Testis (tissue), 2 donors: ENCODE results near the gene SNTB2.

Source experiments
- CTCF ChIP-seq, 3 experiments: fragments of 450-650 bp in 2 of 3; fragments of 200-600 bp in 1 of 3; sonication (generic) in 1 of 3; IDR thresholded peaks; one replicate each; pipeline ENCODE4 v1.5.1; 2016 to 2019; ENCODE audit warnings: antibody characterized with exemption in 3 of 3, mild to moderate bottlenecking in 2 of 3, moderate library complexity in 1 of 3
- POLR2A ChIP-seq: fragments of 450-650 bp; IDR thresholded peaks from one replicate; pipeline ENCODE4 v1.6.1; 2017; ENCODE audit warnings: antibody characterized with exemption, mild to moderate bottlenecking, moderate library complexity

- no peak for TF ChIP-seq CTCF (IDR thresholded peaks at IDR 0.05)
- TF ChIP-seq POLR2A = no peak
Measured at GRCh38 chr16:69346683-69347082, 159.7 kb downstream of the SNTB2 start.
